Suprapubic skin (tissue), 4 donors: ENCODE results near the gene PDE6A. TPM values are rescaled to one million over a fixed set of nuclear protein-coding genes. Genes with fewer than 3 reads are reported as not detected.

ENCODE experiments used
- DNase-seq, 2 donors: peaks; one replicate each; pipeline ENCODE4 v3.0.0-alpha.2; 2019; ENCODE audit warnings: low spot score in 2 of 2
- H3K27ac ChIP-seq: fragments of 200-600 bp; sonication (generic); one replicate; pipeline ENCODE4 v1.5.1; 2019
- H3K27me3 ChIP-seq: fragments of 200-600 bp; sonication (generic); one replicate; pipeline ENCODE4 v1.5.1; 2019
- H3K36me3 ChIP-seq: fragments of 200-600 bp; sonication (generic); one replicate; pipeline ENCODE4 v1.5.1; 2019
- H3K4me1 ChIP-seq: fragments of 200-600 bp; sonication (generic); one replicate; pipeline ENCODE4 v1.5.1; 2019
- H3K4me3 ChIP-seq: fragments of 200-600 bp; sonication (generic); one replicate; pipeline ENCODE4 v1.5.1; 2019; ENCODE audit warnings: mild to moderate bottlenecking
- H3K9me3 ChIP-seq: fragments of 200-600 bp; sonication (generic); one replicate; pipeline ENCODE4 v1.5.1; 2019
- EP300 ChIP-seq: sonication (generic); formaldehyde crosslinking; IDR thresholded peaks from one replicate; pipeline ENCODE4 v1.6.1; 2017; ENCODE audit warnings: antibody characterized with exemption
- POLR2A ChIP-seq, 2 donors: fragments of 450-650 bp; IDR thresholded peaks; one replicate each; pipeline ENCODE4 v1.6.1; 2017; ENCODE audit warnings: antibody characterized with exemption in 2 of 2, mild to moderate bottlenecking in 2 of 2, moderate library complexity in 2 of 2
- POLR2AphosphoS5 ChIP-seq, 3 donors: sonication (generic); formaldehyde crosslinking; IDR thresholded peaks; one replicate each; pipeline ENCODE4 v1.6.1; 2017; ENCODE audit warnings: antibody characterized with exemption in 3 of 3
- WGBS: methylation state at CpG from one replicate; pipeline ENCODE4 v1.1.5; 2018; 5-methylcytosine and 5-hydroxymethylcytosine counted together
- total RNA-seq, 4 donors: library from RNA; depleted of rRNA; stranded (reverse); fragments of >200 nt; gene quantifications; one replicate each; pipeline ENCODE4 v1.1.0, GENCODE V29; 2016
- TF ChIP-seq, protein P1 (sequence below), 2 donors: fragments of 200-600 bp in 1 of 2; fragments of 450-650 bp in 1 of 2; sonication (generic) in 1 of 2; IDR thresholded peaks; one replicate each; pipeline ENCODE4 v1.5.1; 2016 to 2019; ENCODE audit warnings: antibody characterized with exemption in 2 of 2, mild to moderate bottlenecking in 1 of 2, moderate library complexity in 1 of 2

Gene PDE6A
- total RNA-seq, 4 donors from 2014 or later: 0.17 to 2.9 (median 1.3) TPM

DNA sequence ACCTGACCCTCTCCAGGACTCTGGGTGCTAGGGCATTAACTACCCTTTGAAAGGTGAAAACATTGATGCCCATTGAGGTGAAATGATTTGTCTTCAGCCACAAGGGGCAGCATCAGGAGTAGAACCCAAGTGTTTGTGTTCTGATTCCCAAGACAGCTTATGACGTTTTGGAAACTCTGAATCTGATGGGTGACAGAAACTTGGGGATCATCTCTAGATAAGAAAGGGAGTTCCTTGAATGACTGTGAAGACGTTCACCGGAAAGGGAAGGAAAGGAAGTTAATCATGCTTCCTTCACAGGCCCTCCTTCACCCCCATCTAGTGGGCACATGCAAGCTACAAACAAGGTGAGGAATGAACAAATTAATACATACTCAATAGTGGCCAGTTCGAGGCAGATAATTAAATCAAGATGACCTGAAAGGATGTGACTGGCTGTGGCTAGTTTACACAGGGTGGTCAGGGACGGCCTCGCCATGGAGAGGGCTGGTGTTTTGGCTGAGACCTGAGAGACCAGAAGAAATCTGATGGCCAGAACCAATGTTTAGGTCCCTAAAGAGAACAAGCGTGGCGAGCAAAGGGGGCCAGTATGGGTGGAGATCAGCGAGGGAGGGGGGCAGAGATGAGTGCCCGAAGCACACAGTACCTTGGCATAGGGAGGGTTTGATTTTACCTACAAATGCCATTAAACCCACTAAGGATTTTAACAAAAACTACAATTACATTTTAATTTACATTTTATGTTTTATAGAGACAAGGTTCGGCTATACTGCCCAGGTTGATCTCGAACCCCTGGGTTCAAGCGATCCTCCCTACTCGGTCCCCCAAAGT is 15.0 kb upstream of the PDE6A start:
- DNase-seq: no peak
- peak overlapping the region; percentile 94 for H3K4me3 ChIP-seq
- H3K36me3 ChIP-seq: no peaks in the 10 kb centered on the region
- 39% methylated on average over 14 of the region's 14 CpGs for WGBS
- peak overlapping the region; percentile 92 for H3K27ac ChIP-seq
- peaks cover 24% of the 10 kb centered on the region for H3K4me1 ChIP-seq
- no peaks in the 10 kb centered on the region for H3K27me3 ChIP-seq
- TF ChIP-seq, protein P1, sequence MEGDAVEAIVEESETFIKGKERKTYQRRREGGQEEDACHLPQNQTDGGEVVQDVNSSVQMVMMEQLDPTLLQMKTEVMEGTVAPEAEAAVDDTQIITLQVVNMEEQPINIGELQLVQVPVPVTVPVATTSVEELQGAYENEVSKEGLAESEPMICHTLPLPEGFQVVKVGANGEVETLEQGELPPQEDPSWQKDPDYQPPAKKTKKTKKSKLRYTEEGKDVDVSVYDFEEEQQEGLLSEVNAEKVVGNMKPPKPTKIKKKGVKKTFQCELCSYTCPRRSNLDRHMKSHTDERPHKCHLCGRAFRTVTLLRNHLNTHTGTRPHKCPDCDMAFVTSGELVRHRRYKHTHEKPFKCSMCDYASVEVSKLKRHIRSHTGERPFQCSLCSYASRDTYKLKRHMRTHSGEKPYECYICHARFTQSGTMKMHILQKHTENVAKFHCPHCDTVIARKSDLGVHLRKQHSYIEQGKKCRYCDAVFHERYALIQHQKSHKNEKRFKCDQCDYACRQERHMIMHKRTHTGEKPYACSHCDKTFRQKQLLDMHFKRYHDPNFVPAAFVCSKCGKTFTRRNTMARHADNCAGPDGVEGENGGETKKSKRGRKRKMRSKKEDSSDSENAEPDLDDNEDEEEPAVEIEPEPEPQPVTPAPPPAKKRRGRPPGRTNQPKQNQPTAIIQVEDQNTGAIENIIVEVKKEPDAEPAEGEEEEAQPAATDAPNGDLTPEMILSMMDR (IDR thresholded peaks at IDR 0.05): peak; percentile 24 to 29
- no peak for TF ChIP-seq EP300
- H3K9me3 ChIP-seq: no peaks in the 10 kb centered on the region

DNA sequence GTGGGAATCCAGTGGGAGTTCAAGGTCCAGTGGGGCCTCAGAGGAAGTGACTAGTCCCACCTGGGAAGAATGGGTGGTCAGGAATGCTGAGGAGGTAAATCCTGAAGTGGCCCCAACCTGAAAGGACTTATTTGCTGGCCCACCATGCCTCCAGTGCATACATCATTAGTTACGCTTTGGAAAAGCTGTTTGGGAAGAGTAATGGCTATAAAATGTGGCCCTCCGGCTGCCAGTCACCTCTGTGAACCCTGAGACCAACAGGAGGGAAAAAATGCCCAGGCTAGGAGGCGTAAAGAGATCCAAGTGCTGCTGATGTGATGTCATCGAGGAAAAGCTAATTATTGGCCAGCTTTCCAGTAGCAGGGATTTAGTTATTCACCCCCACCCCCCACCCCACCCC is 13.3 kb upstream of the PDE6A start:
- 88% methylated on average over 4 of the region's 4 CpGs for WGBS
- H3K9me3 ChIP-seq: no peaks in the 10 kb centered on the region
- H3K27me3 ChIP-seq: no peaks in the 10 kb centered on the region
- no peak for DNase-seq
- H3K27ac ChIP-seq: no peak overlapping the region
- no peak overlapping the region for H3K4me3 ChIP-seq
- no peaks in the 10 kb centered on the region for H3K36me3 ChIP-seq
- no peak for TF ChIP-seq POLR2A (IDR thresholded peaks at IDR 0.05)
- no peak for TF ChIP-seq POLR2AphosphoS5 (IDR thresholded peaks at IDR 0.05)
- no peak for TF ChIP-seq EP300
- TF ChIP-seq, protein P1 (IDR thresholded peaks at IDR 0.05): no peak
- H3K4me1 ChIP-seq: peaks cover 24% of the 10 kb centered on the region

DNA sequence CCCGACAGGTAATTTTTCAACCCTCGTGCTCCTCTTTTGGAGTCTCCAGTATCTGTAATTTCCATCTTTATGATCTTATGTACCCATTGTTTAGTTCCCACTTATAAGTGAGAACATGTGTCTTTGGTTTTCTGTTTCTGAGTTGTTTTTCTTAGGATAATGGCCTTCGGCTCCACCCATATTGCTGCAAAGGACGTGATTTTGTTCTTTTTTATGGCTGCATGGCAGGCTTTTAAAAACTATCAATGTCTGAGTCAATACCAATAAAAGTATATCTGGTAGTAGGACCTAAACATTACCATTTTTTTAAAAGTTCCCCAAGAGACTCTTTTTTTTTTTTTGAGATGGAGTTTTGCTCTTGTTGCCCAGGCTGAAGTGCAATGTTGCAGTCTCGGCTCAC is 12.1 kb upstream of the PDE6A start:
- Histone ChIP-seq H3K27me3 (no peaks in the 10 kb centered on the region), H3K36me3 (no peaks in the 10 kb centered on the region), H3K4me1 (peaks cover 19% of the 10 kb centered on the region), H3K4me3 (no peak overlapping the region), H3K9me3 (no peaks in the 10 kb centered on the region), H3K27ac (no peak overlapping the region)
- TF ChIP-seq POLR2AphosphoS5 (IDR thresholded peaks at IDR 0.05) (no peak), POLR2A (IDR thresholded peaks at IDR 0.05) (no peak), EP300 (no peak)
- TF ChIP-seq, protein P1 (IDR thresholded peaks at IDR 0.05): no peak
- DNase-seq: no peak
- 73% methylated on average over 5 of the region's 5 CpGs for WGBS

DNA sequence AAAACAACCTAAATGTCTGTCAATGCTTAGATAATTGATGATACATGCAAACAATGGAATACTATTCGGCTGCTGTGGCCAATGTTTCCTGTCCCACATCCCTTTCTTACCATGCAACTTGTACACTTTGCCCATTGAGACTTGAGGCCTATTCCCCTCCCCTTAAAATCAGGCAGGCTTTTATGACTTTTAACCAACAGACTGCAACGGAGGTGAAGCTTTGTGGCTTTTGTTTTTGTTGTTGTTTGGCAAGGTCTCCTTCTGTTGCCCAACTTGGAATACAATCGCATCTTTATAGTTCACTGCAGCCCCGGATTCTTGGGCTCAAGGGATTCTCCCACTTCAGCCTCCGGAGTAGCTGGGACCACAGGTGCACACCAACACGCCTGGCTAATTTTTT is 10.2 kb upstream of the PDE6A start:
- no peak for DNase-seq
- TF ChIP-seq, protein P1 (IDR thresholded peaks at IDR 0.05): no peak
- no peak for TF ChIP-seq EP300
- TF ChIP-seq POLR2AphosphoS5 (IDR thresholded peaks at IDR 0.05): no peak
- no peak for TF ChIP-seq POLR2A (IDR thresholded peaks at IDR 0.05)
- no peak overlapping the region for H3K4me3 ChIP-seq
- peaks cover 5% of the 10 kb centered on the region for H3K4me1 ChIP-seq
- no peak overlapping the region for H3K27ac ChIP-seq
- WGBS: 84% methylated on average over 6 of the region's 6 CpGs
- no peaks in the 10 kb centered on the region for H3K9me3 ChIP-seq
- H3K36me3 ChIP-seq: no peaks in the 10 kb centered on the region
- no peaks in the 10 kb centered on the region for H3K27me3 ChIP-seq

DNA sequence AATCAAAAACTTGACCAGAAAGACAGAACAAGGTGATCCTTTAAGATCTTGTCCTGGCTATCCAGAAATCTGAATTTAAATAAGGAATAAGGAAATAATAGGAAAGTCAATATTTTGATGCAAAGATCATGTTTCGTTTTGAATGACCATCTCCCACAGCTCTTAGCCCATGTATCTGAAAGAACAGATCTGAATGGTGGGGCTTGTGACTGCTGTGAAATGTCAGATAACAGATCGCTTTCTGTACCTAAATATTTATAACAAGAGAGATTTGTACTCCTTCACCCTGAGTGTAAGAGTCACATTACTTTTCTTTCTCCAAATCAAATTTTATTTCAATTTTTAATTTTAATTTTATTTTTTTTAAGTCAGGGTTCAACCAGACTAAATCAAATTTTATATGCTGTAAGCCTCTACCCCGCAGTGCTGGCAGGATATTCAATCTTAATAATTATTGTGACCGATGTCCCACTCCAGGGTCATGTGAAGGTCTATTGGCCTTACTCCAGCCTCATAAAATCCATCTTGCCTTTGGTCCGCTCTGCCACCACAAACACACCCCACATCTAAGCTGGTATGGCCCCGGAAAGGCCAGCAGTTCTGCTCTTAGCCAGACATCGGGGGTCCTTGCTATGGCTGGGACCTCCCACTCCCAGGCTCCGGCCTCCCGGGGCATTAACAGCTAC is 9.0 kb upstream of the PDE6A start:
- H3K27ac ChIP-seq: peak overlapping the region; percentile 2
- no peaks in the 10 kb centered on the region for H3K9me3 ChIP-seq
- no peak for DNase-seq
- TF ChIP-seq POLR2AphosphoS5 (IDR thresholded peaks at IDR 0.05) (no peak), EP300 (no peak), POLR2A (IDR thresholded peaks at IDR 0.05) (no peak)
- TF ChIP-seq, protein P1 (IDR thresholded peaks at IDR 0.05): no peak
- H3K27me3 ChIP-seq: no peaks in the 10 kb centered on the region
- WGBS: 82% methylated on average over 9 of the region's 9 CpGs
- no peak overlapping the region for H3K4me3 ChIP-seq
- H3K4me1 ChIP-seq: no peaks in the 10 kb centered on the region
- no peaks in the 10 kb centered on the region for H3K36me3 ChIP-seq
